Measurements from ENCODE around the gene C1QTNF6.

The C1QTNF6 gene

GRCh38 chr22:37167981-37168647 lies 19.9 kb downstream of the C1QTNF6 start:
- peak; percentile 57 for DNase-seq (ENCODE audit: low read depth)
- H3K4me3 ChIP-seq (ENCODE audit: low read depth, low read length), result no peak overlapping the region
- no peak for TF ChIP-seq CTCF (IDR thresholded peaks at IDR 0.05; ENCODE audit: insufficient read depth, low read depth, low read length, missing control alignments)

GRCh38 chr22:37167176-37167980 lies 20.7 kb downstream of the C1QTNF6 start:
- H3K4me3 ChIP-seq (ENCODE audit: low read depth, low read length), result peak overlapping the region; percentile 30
- no peak for TF ChIP-seq CTCF (IDR thresholded peaks at IDR 0.05; ENCODE audit: insufficient read depth, low read depth, low read length, missing control alignments)
- no peak for DNase-seq (ENCODE audit: low read depth)

- peak; percentile 91 for DNase-seq (ENCODE audit: low read depth)
- peak overlapping the region; percentile 30 for H3K4me3 ChIP-seq (ENCODE audit: low read depth, low read length)
Measured at GRCh38 chr22:37166675-37167066, 21.4 kb downstream of the C1QTNF6 start.

GRCh38 chr22:37165940-37166674 lies 21.9 kb downstream of the C1QTNF6 start:
- DNase-seq (ENCODE audit: low read depth), result no peak
- no peak for TF ChIP-seq CTCF (IDR thresholded peaks at IDR 0.05; ENCODE audit: insufficient read depth, low read depth, low read length, missing control alignments)
- no peak overlapping the region for H3K4me3 ChIP-seq (ENCODE audit: low read depth, low read length)

More at GRCh38 chr22:37166675-37167066, 21.4 kb downstream of the C1QTNF6 start:
- peak; percentile 93 for TF ChIP-seq CTCF (IDR thresholded peaks at IDR 0.05; ENCODE audit: insufficient read depth, low read depth, low read length, missing control alignments)

GRCh38 chr22:37165066-37165465 lies 23.0 kb downstream of the C1QTNF6 start:
- peak overlapping the region; percentile 59 for H3K4me3 ChIP-seq (ENCODE audit: low read depth, low read length)
- no peak for TF ChIP-seq CTCF (IDR thresholded peaks at IDR 0.05; ENCODE audit: insufficient read depth, low read depth, low read length, missing control alignments)
- no peak for DNase-seq (ENCODE audit: low read depth)

- TF ChIP-seq CTCF (IDR thresholded peaks at IDR 0.05; ENCODE audit: insufficient read depth, low read depth, low read length, missing control alignments), result no peak
- peak overlapping the region; percentile 59 for H3K4me3 ChIP-seq (ENCODE audit: low read depth, low read length)
- no peak for DNase-seq (ENCODE audit: low read depth)
Measured at GRCh38 chr22:37164505-37164887, 23.6 kb downstream of the C1QTNF6 start.

Measured in GM12865 (cell line).